Central memory CD8-positive, alpha-beta T cell (primary cell): ENCODE results near the gene IBSP.

Source experiments
- ATAC-seq: fragments of 150-1000 bp; cut with Tn5 transposase; replicated peaks from 2 replicates; pipeline ENCODE4 v1.10.0; 2022; ENCODE audit warnings: mild to moderate bottlenecking, moderate FRiP score, moderate number of reproducible peaks; ENCODE audit not compliant: poor library complexity, severe bottlenecking; ENCODE audit errors: extremely low read depth
- DNase-seq, 2 donors: peaks; one replicate each; pipeline ENCODE4 v3.0.0; 2021; ENCODE audit warnings: low spot score in 2 of 2
- H3K27ac Mint-ChIP-seq: one replicate; pipeline ENCODE4 v1.8.0; 2022; ENCODE audit warnings: low read depth, mild to moderate bottlenecking, moderate library complexity, mixed read lengths
- H3K27me3 Mint-ChIP-seq: one replicate; pipeline ENCODE4 v1.8.0; 2022; ENCODE audit warnings: mixed read lengths
- H3K36me3 Mint-ChIP-seq: one replicate; pipeline ENCODE4 v1.8.0; 2022; ENCODE audit warnings: mild to moderate bottlenecking, moderate library complexity, mixed read lengths; ENCODE audit not compliant: insufficient read depth
- H3K4me1 Mint-ChIP-seq: one replicate; pipeline ENCODE4 v1.8.0; 2022; ENCODE audit warnings: mixed read lengths
- H3K4me3 Mint-ChIP-seq: one replicate; pipeline ENCODE4 v1.8.0; 2022; ENCODE audit warnings: mild to moderate bottlenecking, moderate library complexity, mixed read lengths
- H3K9me3 Mint-ChIP-seq: one replicate; pipeline ENCODE4 v1.8.0; 2022; ENCODE audit warnings: mixed read lengths

The IBSP gene

GRCh38 chr4:87840149-87840548, 40.8 kb downstream of the IBSP start:
- ATAC-seq (no peak), DNase-seq (no peak)
- no peak overlapping the region for H3K27ac Mint-ChIP-seq
- no peaks in the 10 kb centered on the region for H3K36me3 Mint-ChIP-seq
- H3K27me3 Mint-ChIP-seq: peaks cover 60% of the 10 kb centered on the region
- no peak overlapping the region for H3K4me3 Mint-ChIP-seq
- no peaks in the 10 kb centered on the region for H3K9me3 Mint-ChIP-seq
- no peaks in the 10 kb centered on the region for H3K4me1 Mint-ChIP-seq

- peaks cover 69% of the 10 kb centered on the region for H3K27me3 Mint-ChIP-seq
- no peaks in the 10 kb centered on the region for H3K9me3 Mint-ChIP-seq
- ATAC-seq (no peak), DNase-seq (no peak)
- no peaks in the 10 kb centered on the region for H3K36me3 Mint-ChIP-seq
- peaks cover 3% of the 10 kb centered on the region for H3K4me1 Mint-ChIP-seq
- H3K27ac Mint-ChIP-seq: no peak overlapping the region
- H3K4me3 Mint-ChIP-seq: no peak overlapping the region
These were observed 44.6 kb downstream of the IBSP start for GRCh38 chr4:87843936-87844335.

- ATAC-seq (no peak), DNase-seq (no peak)
- peaks cover 7% of the 10 kb centered on the region for H3K4me1 Mint-ChIP-seq
- H3K4me3 Mint-ChIP-seq: no peak overlapping the region
- H3K36me3 Mint-ChIP-seq: no peaks in the 10 kb centered on the region
- peaks cover 74% of the 10 kb centered on the region for H3K27me3 Mint-ChIP-seq
- H3K27ac Mint-ChIP-seq: no peak overlapping the region
- H3K9me3 Mint-ChIP-seq: no peaks in the 10 kb centered on the region
These were observed 45.1 kb downstream of the IBSP start for GRCh38 chr4:87844452-87844851.

GRCh38 chr4:87846226-87846625, 46.9 kb downstream of the IBSP start:
- no peaks in the 10 kb centered on the region for H3K36me3 Mint-ChIP-seq
- H3K9me3 Mint-ChIP-seq: no peaks in the 10 kb centered on the region
- H3K4me1 Mint-ChIP-seq: peaks cover 7% of the 10 kb centered on the region
- DNase-seq: no peak
- no peak overlapping the region for H3K4me3 Mint-ChIP-seq
- H3K27me3 Mint-ChIP-seq: peaks cover 65% of the 10 kb centered on the region
- no peak overlapping the region for H3K27ac Mint-ChIP-seq
- ATAC-seq: no peak

GRCh38 chr4:87848622-87849351, 49.4 kb downstream of the IBSP start:
- DNase-seq (no peak), ATAC-seq (peak; percentile 78)
- peak overlapping the region; percentile 11 for H3K4me3 Mint-ChIP-seq
- H3K27ac Mint-ChIP-seq: no peak overlapping the region
- H3K9me3 Mint-ChIP-seq: no peaks in the 10 kb centered on the region
- H3K4me1 Mint-ChIP-seq: peaks cover 7% of the 10 kb centered on the region
- H3K36me3 Mint-ChIP-seq: no peaks in the 10 kb centered on the region
- peaks cover 40% of the 10 kb centered on the region for H3K27me3 Mint-ChIP-seq

- Mint-ChIP-seq H3K4me3 (no peak overlapping the region), H3K4me1 (peaks cover 7% of the 10 kb centered on the region), H3K9me3 (no peaks in the 10 kb centered on the region), H3K27ac (no peak overlapping the region), H3K36me3 (no peaks in the 10 kb centered on the region), H3K27me3 (peaks cover 34% of the 10 kb centered on the region)
- ATAC-seq: peak; percentile 35
- no peak for DNase-seq
These were observed 50.3 kb downstream of the IBSP start for GRCh38 chr4:87849612-87850011.

- H3K27ac Mint-ChIP-seq: no peak overlapping the region
- H3K4me3 Mint-ChIP-seq: no peak overlapping the region
- ATAC-seq (no peak), DNase-seq (no peak)
- H3K27me3 Mint-ChIP-seq: peaks cover 21% of the 10 kb centered on the region
- H3K9me3 Mint-ChIP-seq: no peaks in the 10 kb centered on the region
- H3K36me3 Mint-ChIP-seq: no peaks in the 10 kb centered on the region
- H3K4me1 Mint-ChIP-seq: peaks cover 7% of the 10 kb centered on the region
These were observed 52.0 kb downstream of the IBSP start for GRCh38 chr4:87851332-87851731.

GRCh38 chr4:87851953-87852352, 52.6 kb downstream of the IBSP start:
- ATAC-seq: no peak
- Mint-ChIP-seq H3K27me3 (peaks cover 15% of the 10 kb centered on the region), H3K4me3 (no peak overlapping the region), H3K36me3 (no peaks in the 10 kb centered on the region), H3K9me3 (no peaks in the 10 kb centered on the region), H3K27ac (no peak overlapping the region), H3K4me1 (peaks cover 7% of the 10 kb centered on the region)
- DNase-seq: no peak

- no peak for DNase-seq
- no peak for ATAC-seq
- Mint-ChIP-seq H3K27ac (no peak overlapping the region), H3K9me3 (no peaks in the 10 kb centered on the region), H3K27me3 (peaks cover 9% of the 10 kb centered on the region), H3K36me3 (no peaks in the 10 kb centered on the region), H3K4me3 (no peak overlapping the region), H3K4me1 (peaks cover 7% of the 10 kb centered on the region)
These were observed 53.8 kb downstream of the IBSP start for GRCh38 chr4:87853108-87853507.

- Mint-ChIP-seq H3K9me3 (no peaks in the 10 kb centered on the region), H3K4me1 (peaks cover 4% of the 10 kb centered on the region), H3K36me3 (no peaks in the 10 kb centered on the region), H3K4me3 (no peak overlapping the region), H3K27ac (no peak overlapping the region), H3K27me3 (peaks cover 7% of the 10 kb centered on the region)
- ATAC-seq: no peak
- no peak for DNase-seq
These were observed 54.5 kb downstream of the IBSP start for GRCh38 chr4:87853891-87854290.

GRCh38 chr4:87855559-87855958, 56.2 kb downstream of the IBSP start:
- no peak for ATAC-seq

GRCh38 chr4:87856816-87857215, 57.5 kb downstream of the IBSP start:
- Mint-ChIP-seq H3K36me3 (no peaks in the 10 kb centered on the region), H3K27ac (no peak overlapping the region), H3K9me3 (no peaks in the 10 kb centered on the region), H3K4me1 (no peaks in the 10 kb centered on the region), H3K27me3 (no peaks in the 10 kb centered on the region), H3K4me3 (no peak overlapping the region)
- no peak for DNase-seq
- no peak for ATAC-seq

More at GRCh38 chr4:87855559-87855958, 56.2 kb downstream of the IBSP start:
- H3K4me3 Mint-ChIP-seq: no peak overlapping the region
- H3K27me3 Mint-ChIP-seq: no peaks in the 10 kb centered on the region
- no peaks in the 10 kb centered on the region for H3K4me1 Mint-ChIP-seq
- DNase-seq: no peak
- no peak overlapping the region for H3K27ac Mint-ChIP-seq
- no peaks in the 10 kb centered on the region for H3K9me3 Mint-ChIP-seq
- H3K36me3 Mint-ChIP-seq: no peaks in the 10 kb centered on the region

- H3K4me1 Mint-ChIP-seq: no peaks in the 10 kb centered on the region
- H3K9me3 Mint-ChIP-seq: no peaks in the 10 kb centered on the region
- no peak overlapping the region for H3K4me3 Mint-ChIP-seq
- H3K27ac Mint-ChIP-seq: no peak overlapping the region
- DNase-seq (no peak), ATAC-seq (no peak)
- no peaks in the 10 kb centered on the region for H3K27me3 Mint-ChIP-seq
- H3K36me3 Mint-ChIP-seq: no peaks in the 10 kb centered on the region
These were observed 58.4 kb downstream of the IBSP start for GRCh38 chr4:87857789-87858188.
